SK-N-SH treated with all-trans-retinoic acid at 6 μM for 48 hours (cell line): ENCODE measurements around the gene SAMD4A.

Source experiments
- ATAC-seq: fragments of 200-7000 bp; cut with Tn5 transposase; 3 replicates; pipeline ENCODE4 v1.9.1; 2020; ENCODE audit warnings: mild to moderate bottlenecking, moderate library complexity
- ARNTL ChIP-seq: fragments of 450-650 bp; formaldehyde crosslinking; IDR thresholded peaks from 2 replicates; pipeline ENCODE4 v1.5.0; 2020; ENCODE audit warnings: low read depth, mild to moderate bottlenecking, moderate library complexity, borderline replicate concordance
- CSDC2 ChIP-seq: fragments of 250-450 bp; sonication (Bioruptor Pico); IDR thresholded peaks from 2 replicates; pipeline ENCODE4 v1.5.0; 2020; ENCODE audit warnings: mild to moderate bottlenecking, moderate library complexity
- ESRRG ChIP-seq: fragments of 250-450 bp; sonication (Bioruptor Pico); IDR thresholded peaks from 2 replicates; pipeline ENCODE4 v1.6.1; 2021; ENCODE audit warnings: mild to moderate bottlenecking
- GLIS3 ChIP-seq: fragments of 250-450 bp; sonication (Bioruptor Pico); IDR thresholded peaks from 2 replicates; pipeline ENCODE4 v1.5.0; 2020; ENCODE audit warnings: mild to moderate bottlenecking, moderate library complexity
- ISL1 ChIP-seq: fragments of 250-450 bp; sonication (Bioruptor Pico); IDR thresholded peaks from 2 replicates; pipeline ENCODE4 v2.1.2; 2022; ENCODE audit warnings: mild to moderate bottlenecking, moderate library complexity
- OSR1 ChIP-seq: fragments of 250-450 bp; sonication (Bioruptor Pico); IDR thresholded peaks from 2 replicates; pipeline ENCODE4 v1.8.0; 2022; ENCODE audit warnings: moderate library complexity, mild to moderate bottlenecking, inconsistent platforms
- PPARA ChIP-seq: fragments of 250-450 bp; sonication (Bioruptor Pico); IDR thresholded peaks from 2 replicates; pipeline ENCODE4 v1.5.0; 2020; ENCODE audit warnings: mild to moderate bottlenecking, borderline replicate concordance
- RARB ChIP-seq: fragments of 250-450 bp; sonication (Bioruptor Pico); IDR thresholded peaks from 2 replicates; pipeline ENCODE4 v1.8.0; 2021; ENCODE audit warnings: mild to moderate bottlenecking, moderate library complexity
- SNAI2 ChIP-seq: fragments of 250-450 bp; sonication (Bioruptor Pico); IDR thresholded peaks from 2 replicates; pipeline ENCODE4 v1.5.0; 2020; ENCODE audit warnings: mild to moderate bottlenecking, moderate library complexity
- TCF4 ChIP-seq: fragments of 250-450 bp; sonication (Bioruptor Pico); IDR thresholded peaks from 2 replicates; pipeline ENCODE4 v1.8.0; 2021; ENCODE audit warnings: mild to moderate bottlenecking, moderate library complexity, borderline replicate concordance
- ZC3H10 ChIP-seq: fragments of 250-450 bp; sonication (Bioruptor Pico); IDR thresholded peaks from 2 replicates; pipeline ENCODE4 v1.5.1; 2021; ENCODE audit warnings: mild to moderate bottlenecking, moderate library complexity
- ZFP3 ChIP-seq: fragments of 250-450 bp; sonication (Bioruptor Pico); IDR thresholded peaks from 2 replicates; pipeline ENCODE4 v1.5.0; 2020; ENCODE audit warnings: mild to moderate bottlenecking, moderate library complexity
- ZFP30 ChIP-seq: fragments of 450-650 bp; formaldehyde crosslinking; IDR thresholded peaks from 2 replicates; pipeline ENCODE4 v1.5.0; 2022; ENCODE audit warnings: mild to moderate bottlenecking, moderate library complexity
- ZNF565 ChIP-seq: fragments of 450-650 bp; formaldehyde crosslinking; conservative IDR thresholded peaks from 2 replicates; pipeline ENCODE4 v1.5.0; 2020; ENCODE audit warnings: low read depth, mild to moderate bottlenecking, moderate library complexity
- ZNF70 ChIP-seq: fragments of 450-650 bp; formaldehyde crosslinking; IDR thresholded peaks from 2 replicates; pipeline ENCODE4 v1.5.0; 2020; ENCODE audit warnings: mild to moderate bottlenecking, moderate library complexity
- ZNF8 ChIP-seq: fragments of 450-650 bp; formaldehyde crosslinking; IDR thresholded peaks from 2 replicates; pipeline ENCODE4 v1.5.0; 2020; ENCODE audit warnings: mild to moderate bottlenecking, moderate library complexity
- TF ChIP-seq, protein P1 (sequence below): fragments of 250-450 bp; sonication (Bioruptor Pico); IDR thresholded peaks from 2 replicates; pipeline ENCODE4 v1.8.0; 2020; ENCODE audit warnings: mild to moderate bottlenecking, moderate library complexity, borderline replicate concordance
- TF ChIP-seq, protein P2 (sequence below): fragments of 250-450 bp; sonication (Bioruptor Pico); IDR thresholded peaks from 2 replicates; pipeline ENCODE4 v1.5.1; 2021; ENCODE audit warnings: mild to moderate bottlenecking, moderate library complexity
- TF ChIP-seq, protein P3 (sequence below): fragments of 250-450 bp; sonication (Bioruptor Pico); IDR thresholded peaks from 2 replicates; pipeline ENCODE4 v1.8.0; 2021; ENCODE audit warnings: low read depth, mild to moderate bottlenecking, moderate library complexity, borderline replicate concordance
- TF ChIP-seq, protein P4 (sequence below): fragments of 250-450 bp; sonication (Bioruptor Pico); IDR thresholded peaks from 2 replicates; pipeline ENCODE4 v1.5.1; 2020; ENCODE audit warnings: low read depth, mild to moderate bottlenecking, moderate library complexity
- TF ChIP-seq, protein P5 (sequence below): fragments of 250-450 bp; sonication (Bioruptor Pico); IDR thresholded peaks from 2 replicates; pipeline ENCODE4 v1.5.0; 2020; ENCODE audit warnings: mild to moderate bottlenecking, moderate library complexity

Gene SAMD4A

DNA sequence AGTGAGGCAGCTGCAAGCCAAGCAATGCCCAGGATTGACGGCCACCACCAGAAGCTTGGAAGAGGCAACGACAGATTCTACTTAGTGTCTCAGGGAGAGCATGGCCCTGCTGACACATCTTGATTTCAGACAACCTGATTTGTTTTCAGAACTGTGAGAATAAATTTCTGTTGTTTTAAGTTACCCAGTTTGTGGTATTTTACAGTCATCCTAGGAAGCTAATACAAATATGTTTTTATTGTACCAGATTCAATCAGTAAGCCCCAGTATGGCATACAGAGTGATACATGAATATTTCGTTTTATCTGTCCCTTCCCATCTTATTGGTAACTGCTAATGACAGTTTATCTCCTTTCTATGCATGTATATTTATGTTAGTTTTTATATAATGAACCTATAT, 62.3 kb downstream of the SAMD4A start:
- TF ChIP-seq ZC3H10: no peak
- no peak for TF ChIP-seq ZNF565 (CRISPR knock-in tag)
- no peak for TF ChIP-seq ZFP3 (CRISPR knock-in tag)
- TF ChIP-seq, protein P1, sequence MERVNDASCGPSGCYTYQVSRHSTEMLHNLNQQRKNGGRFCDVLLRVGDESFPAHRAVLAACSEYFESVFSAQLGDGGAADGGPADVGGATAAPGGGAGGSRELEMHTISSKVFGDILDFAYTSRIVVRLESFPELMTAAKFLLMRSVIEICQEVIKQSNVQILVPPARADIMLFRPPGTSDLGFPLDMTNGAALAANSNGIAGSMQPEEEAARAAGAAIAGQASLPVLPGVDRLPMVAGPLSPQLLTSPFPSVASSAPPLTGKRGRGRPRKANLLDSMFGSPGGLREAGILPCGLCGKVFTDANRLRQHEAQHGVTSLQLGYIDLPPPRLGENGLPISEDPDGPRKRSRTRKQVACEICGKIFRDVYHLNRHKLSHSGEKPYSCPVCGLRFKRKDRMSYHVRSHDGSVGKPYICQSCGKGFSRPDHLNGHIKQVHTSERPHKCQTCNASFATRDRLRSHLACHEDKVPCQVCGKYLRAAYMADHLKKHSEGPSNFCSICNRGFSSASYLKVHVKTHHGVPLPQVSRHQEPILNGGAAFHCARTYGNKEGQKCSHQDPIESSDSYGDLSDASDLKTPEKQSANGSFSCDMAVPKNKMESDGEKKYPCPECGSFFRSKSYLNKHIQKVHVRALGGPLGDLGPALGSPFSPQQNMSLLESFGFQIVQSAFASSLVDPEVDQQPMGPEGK (CRISPR knock-in tag): no peak
- TF ChIP-seq TCF4 (CRISPR knock-in tag): no peak
- TF ChIP-seq, protein P2, sequence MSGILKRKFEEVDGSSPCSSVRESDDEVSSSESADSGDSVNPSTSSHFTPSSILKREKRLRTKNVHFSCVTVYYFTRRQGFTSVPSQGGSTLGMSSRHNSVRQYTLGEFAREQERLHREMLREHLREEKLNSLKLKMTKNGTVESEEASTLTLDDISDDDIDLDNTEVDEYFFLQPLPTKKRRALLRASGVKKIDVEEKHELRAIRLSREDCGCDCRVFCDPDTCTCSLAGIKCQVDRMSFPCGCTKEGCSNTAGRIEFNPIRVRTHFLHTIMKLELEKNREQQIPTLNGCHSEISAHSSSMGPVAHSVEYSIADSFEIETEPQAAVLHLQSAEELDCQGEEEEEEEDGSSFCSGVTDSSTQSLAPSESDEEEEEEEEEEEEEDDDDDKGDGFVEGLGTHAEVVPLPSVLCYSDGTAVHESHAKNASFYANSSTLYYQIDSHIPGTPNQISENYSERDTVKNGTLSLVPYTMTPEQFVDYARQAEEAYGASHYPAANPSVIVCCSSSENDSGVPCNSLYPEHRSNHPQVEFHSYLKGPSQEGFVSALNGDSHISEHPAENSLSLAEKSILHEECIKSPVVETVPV (CRISPR knock-in tag): no peak
- no peak for TF ChIP-seq CSDC2 (CRISPR knock-in tag)
- TF ChIP-seq OSR1 (CRISPR knock-in tag): no peak
- no peak for TF ChIP-seq ZFP30 (CRISPR knock-in tag)
- no peak for TF ChIP-seq ARNTL (CRISPR knock-in tag)
- TF ChIP-seq RARB (CRISPR knock-in tag): no peak
- TF ChIP-seq, protein P3, sequence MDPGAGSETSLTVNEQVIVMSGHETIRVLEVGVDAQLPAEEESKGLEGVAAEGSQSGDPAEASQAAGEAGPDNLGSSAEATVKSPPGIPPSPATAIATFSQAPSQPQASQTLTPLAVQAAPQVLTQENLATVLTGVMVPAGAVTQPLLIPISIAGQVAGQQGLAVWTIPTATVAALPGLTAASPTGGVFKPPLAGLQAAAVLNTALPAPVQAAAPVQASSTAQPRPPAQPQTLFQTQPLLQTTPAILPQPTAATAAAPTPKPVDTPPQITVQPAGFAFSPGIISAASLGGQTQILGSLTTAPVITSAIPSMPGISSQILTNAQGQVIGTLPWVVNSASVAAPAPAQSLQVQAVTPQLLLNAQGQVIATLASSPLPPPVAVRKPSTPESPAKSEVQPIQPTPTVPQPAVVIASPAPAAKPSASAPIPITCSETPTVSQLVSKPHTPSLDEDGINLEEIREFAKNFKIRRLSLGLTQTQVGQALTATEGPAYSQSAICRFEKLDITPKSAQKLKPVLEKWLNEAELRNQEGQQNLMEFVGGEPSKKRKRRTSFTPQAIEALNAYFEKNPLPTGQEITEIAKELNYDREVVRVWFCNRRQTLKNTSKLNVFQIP (CRISPR knock-in tag): no peak
- TF ChIP-seq SNAI2: no peak
- no peak for TF ChIP-seq ZNF8 (CRISPR knock-in tag)
- TF ChIP-seq PPARA (CRISPR knock-in tag): no peak
- TF ChIP-seq, protein P4, sequence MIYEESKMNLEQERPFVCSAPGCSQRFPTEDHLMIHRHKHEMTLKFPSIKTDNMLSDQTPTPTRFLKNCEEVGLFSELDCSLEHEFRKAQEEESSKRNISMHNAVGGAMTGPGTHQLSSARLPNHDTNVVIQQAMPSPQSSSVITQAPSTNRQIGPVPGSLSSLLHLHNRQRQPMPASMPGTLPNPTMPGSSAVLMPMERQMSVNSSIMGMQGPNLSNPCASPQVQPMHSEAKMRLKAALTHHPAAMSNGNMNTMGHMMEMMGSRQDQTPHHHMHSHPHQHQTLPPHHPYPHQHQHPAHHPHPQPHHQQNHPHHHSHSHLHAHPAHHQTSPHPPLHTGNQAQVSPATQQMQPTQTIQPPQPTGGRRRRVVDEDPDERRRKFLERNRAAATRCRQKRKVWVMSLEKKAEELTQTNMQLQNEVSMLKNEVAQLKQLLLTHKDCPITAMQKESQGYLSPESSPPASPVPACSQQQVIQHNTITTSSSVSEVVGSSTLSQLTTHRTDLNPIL (CRISPR knock-in tag): no peak
- TF ChIP-seq, all 23 proteins: peak for 0
- ATAC-seq: no peak

DNA sequence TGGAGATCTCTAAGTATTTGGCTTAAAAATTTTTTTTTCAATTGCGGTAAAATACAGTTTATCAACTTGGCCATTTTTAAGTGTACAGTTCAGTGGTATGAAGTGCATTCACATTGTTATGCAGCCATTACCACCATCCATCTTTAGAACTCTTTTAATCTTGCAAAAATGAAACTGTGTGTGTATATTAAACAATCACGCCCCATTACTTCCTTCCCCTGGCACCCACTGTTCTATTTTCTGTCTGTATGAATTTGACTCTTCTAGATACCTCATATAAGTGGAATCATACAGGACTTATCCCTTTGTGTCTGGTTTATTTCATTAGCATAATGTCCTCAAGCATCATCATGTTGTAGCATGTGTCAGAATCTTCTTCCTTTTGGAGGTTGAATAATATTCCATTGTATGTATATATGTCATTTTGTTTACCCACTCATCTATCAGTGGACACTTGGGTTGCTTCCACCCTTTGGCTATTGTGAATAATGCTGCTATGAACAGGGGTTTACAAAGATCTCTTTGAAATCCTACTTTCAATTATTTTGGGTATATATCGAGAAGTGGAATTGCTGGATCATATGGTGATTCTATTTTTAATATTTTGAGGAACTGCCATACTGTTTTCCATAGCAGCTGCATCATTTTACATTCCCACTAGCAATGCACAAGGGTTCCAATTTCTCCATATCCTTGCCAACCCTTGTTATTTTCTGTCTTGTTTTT, 62.9 kb downstream of the SAMD4A start:
- ATAC-seq: no peak
- TF ChIP-seq ESRRG (CRISPR knock-in tag) (no peak), ISL1 (CRISPR knock-in tag) (no peak)
- TF ChIP-seq, protein P2 (CRISPR knock-in tag): no peak
- TF ChIP-seq, protein P4 (CRISPR knock-in tag): no peak
- TF ChIP-seq, all 23 proteins: peak for 0

DNA sequence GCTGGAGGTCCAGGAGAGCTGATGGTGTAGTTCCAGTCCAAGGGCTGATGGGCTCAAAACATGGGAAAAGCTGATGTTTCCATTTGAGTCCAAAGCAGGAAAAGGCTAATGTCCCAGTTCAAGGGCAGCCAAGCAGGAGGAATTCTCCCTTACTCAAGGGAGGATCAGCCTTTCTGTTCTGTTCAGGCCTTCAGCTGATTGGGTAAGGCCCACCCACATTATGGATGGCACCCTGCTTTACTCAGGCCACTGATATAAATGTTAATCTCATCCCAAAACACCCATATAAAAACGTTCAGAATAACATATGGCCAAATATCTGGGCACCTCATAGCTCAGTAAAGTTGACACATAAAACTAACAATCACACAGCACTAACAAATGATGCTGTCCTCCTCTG, 64.1 kb downstream of the SAMD4A start:
- no peak for TF ChIP-seq TCF4 (CRISPR knock-in tag)
- TF ChIP-seq PPARA (CRISPR knock-in tag): no peak
- no peak for TF ChIP-seq OSR1 (CRISPR knock-in tag)
- no peak for TF ChIP-seq ZNF565 (CRISPR knock-in tag)
- TF ChIP-seq CSDC2 (CRISPR knock-in tag): no peak
- no peak for TF ChIP-seq RARB (CRISPR knock-in tag)
- TF ChIP-seq ARNTL (CRISPR knock-in tag): no peak
- no peak for TF ChIP-seq SNAI2
- no peak for TF ChIP-seq GLIS3 (CRISPR knock-in tag)
- TF ChIP-seq ZNF70: no peak
- no peak for TF ChIP-seq ISL1 (CRISPR knock-in tag)
- TF ChIP-seq ESRRG (CRISPR knock-in tag): no peak
- TF ChIP-seq, protein P5, sequence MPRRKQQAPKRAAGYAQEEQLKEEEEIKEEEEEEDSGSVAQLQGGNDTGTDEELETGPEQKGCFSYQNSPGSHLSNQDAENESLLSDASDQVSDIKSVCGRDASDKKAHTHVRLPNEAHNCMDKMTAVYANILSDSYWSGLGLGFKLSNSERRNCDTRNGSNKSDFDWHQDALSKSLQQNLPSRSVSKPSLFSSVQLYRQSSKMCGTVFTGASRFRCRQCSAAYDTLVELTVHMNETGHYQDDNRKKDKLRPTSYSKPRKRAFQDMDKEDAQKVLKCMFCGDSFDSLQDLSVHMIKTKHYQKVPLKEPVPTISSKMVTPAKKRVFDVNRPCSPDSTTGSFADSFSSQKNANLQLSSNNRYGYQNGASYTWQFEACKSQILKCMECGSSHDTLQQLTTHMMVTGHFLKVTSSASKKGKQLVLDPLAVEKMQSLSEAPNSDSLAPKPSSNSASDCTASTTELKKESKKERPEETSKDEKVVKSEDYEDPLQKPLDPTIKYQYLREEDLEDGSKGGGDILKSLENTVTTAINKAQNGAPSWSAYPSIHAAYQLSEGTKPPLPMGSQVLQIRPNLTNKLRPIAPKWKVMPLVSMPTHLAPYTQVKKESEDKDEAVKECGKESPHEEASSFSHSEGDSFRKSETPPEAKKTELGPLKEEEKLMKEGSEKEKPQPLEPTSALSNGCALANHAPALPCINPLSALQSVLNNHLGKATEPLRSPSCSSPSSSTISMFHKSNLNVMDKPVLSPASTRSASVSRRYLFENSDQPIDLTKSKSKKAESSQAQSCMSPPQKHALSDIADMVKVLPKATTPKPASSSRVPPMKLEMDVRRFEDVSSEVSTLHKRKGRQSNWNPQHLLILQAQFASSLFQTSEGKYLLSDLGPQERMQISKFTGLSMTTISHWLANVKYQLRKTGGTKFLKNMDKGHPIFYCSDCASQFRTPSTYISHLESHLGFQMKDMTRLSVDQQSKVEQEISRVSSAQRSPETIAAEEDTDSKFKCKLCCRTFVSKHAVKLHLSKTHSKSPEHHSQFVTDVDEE: no peak
- TF ChIP-seq ZFP30 (CRISPR knock-in tag): no peak
- no peak for TF ChIP-seq ZC3H10
- TF ChIP-seq ZFP3 (CRISPR knock-in tag): no peak
- TF ChIP-seq, all 23 proteins: peak for 0
- no peak for ATAC-seq
